Heart left ventricle (tissue), 13 donors: ENCODE results near the gene STRIP1.

Experiments
- POLR2A ChIP-seq, 2 donors: fragments of 450-650 bp; IDR thresholded peaks; one replicate each; pipeline ENCODE4 v1.6.1; 2017; ENCODE audit warnings: antibody characterized with exemption in 2 of 2, mild to moderate bottlenecking in 2 of 2, moderate library complexity in 2 of 2
- TF ChIP-seq, protein P1 (sequence below), 12 donors: fragments of 200-600 bp; sonication (generic) in 4 of 12; IDR thresholded peaks; one replicate each; pipeline versions ENCODE4 v1.5.0 to v1.8.0; 2018 to 2022; ENCODE audit warnings: antibody characterized with exemption in 12 of 12, mild to moderate bottlenecking in 5 of 12
- donor health status: ischemic (EF 13 %, LVEDD 7.1; RV severe dilation, severe dysfunction).
- donor health status: DM: no; HTN: yes; CAD: no.
- donor health status: DM: no; HTN: no; CAD: no.
- donor health status: ischemic (EF 25% LVEDD 6.9; RV normal size, moderate dysfunction).
- donor health status: ischemic (EF 25% LVEDD 5.7; RV mildly dilated, moderate dysfunction).
- donor health status: ischemic (EF 35%, LVEDD 5.7; RV mildly dilated, moderate dysfunction).
- donor health status: nonischemic (EF 11% LVEDD 7.7; RV severe dilation, severe dysfunction).
- donor health status: DM: yes; HTN: yes; CAD: no.
- donor health status: PGD.
- donor health status: ischemic (EF 29% LVEDD 5.4; RV normal size, mild dysfunction).
- donor health status: nonischemic (EF 23%, LVEDD 6.1; RV moderate dilation, normal function).

DNA sequence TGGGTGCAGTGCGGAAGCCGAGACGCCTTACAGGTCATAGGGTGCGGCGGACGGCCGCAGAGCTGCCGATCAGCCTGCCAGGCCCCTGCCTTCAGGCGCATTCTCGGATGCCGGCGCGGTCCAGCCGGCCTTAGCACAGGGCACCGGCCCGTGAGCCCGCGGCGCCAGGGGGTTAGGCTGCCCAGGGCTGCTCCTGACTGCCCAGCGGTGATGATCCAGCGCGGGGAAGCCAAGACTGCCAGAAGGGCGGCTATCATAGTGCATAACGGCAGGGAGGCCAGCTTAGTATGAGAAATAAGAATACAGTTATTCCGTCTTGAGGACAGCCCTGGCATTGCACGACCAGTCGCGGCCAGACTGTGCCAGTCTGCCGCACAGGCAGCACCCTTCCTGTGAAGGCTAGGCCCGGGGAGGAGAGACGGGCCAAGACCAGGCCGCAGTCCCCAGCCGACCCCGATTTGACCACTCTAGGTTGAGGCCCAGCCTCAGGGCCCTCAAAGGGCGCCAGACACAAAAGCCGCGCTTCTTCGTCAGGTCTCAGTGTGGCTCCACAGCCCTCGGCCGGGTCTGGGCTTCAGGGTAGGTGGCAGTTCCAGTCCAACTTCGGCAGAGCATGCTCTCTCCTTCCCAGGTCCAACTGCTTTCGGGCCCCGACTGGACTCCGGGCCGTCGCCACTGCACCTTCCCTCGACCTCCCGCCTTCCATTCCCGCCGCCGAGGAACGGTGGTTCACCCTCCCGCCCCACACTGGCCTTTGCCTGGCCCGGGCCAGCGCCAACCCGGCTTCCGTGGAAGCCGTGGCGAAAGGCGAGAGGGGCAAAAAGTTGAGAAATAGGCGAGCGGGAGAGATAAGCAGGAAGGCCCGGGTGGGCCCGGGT is 35.2 kb downstream of the STRIP1 start:
- TF ChIP-seq, protein P1, sequence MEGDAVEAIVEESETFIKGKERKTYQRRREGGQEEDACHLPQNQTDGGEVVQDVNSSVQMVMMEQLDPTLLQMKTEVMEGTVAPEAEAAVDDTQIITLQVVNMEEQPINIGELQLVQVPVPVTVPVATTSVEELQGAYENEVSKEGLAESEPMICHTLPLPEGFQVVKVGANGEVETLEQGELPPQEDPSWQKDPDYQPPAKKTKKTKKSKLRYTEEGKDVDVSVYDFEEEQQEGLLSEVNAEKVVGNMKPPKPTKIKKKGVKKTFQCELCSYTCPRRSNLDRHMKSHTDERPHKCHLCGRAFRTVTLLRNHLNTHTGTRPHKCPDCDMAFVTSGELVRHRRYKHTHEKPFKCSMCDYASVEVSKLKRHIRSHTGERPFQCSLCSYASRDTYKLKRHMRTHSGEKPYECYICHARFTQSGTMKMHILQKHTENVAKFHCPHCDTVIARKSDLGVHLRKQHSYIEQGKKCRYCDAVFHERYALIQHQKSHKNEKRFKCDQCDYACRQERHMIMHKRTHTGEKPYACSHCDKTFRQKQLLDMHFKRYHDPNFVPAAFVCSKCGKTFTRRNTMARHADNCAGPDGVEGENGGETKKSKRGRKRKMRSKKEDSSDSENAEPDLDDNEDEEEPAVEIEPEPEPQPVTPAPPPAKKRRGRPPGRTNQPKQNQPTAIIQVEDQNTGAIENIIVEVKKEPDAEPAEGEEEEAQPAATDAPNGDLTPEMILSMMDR (IDR thresholded peaks at IDR 0.05), result no peak
- no peak for TF ChIP-seq POLR2A (IDR thresholded peaks at IDR 0.05)
